Skeletal muscle cell (primary cell): ENCODE measurements around the gene SLC16A12.
A peak's percentile ranks its signal among the peaks of the same experiment; 100 is the strongest.

Experiments used
- DNase-seq: peaks from one replicate; pipeline ENCODE4 v3.0.0-alpha.2; 2010; ENCODE audit warnings: low read depth
- H3K4me3 ChIP-seq: 2 replicates; pipeline ENCODE4 v1.5.1; 2011; ENCODE audit warnings: low read depth, mild to moderate bottlenecking, control low read depth, low read length, moderate library complexity

SLC16A12 gene

DNA sequence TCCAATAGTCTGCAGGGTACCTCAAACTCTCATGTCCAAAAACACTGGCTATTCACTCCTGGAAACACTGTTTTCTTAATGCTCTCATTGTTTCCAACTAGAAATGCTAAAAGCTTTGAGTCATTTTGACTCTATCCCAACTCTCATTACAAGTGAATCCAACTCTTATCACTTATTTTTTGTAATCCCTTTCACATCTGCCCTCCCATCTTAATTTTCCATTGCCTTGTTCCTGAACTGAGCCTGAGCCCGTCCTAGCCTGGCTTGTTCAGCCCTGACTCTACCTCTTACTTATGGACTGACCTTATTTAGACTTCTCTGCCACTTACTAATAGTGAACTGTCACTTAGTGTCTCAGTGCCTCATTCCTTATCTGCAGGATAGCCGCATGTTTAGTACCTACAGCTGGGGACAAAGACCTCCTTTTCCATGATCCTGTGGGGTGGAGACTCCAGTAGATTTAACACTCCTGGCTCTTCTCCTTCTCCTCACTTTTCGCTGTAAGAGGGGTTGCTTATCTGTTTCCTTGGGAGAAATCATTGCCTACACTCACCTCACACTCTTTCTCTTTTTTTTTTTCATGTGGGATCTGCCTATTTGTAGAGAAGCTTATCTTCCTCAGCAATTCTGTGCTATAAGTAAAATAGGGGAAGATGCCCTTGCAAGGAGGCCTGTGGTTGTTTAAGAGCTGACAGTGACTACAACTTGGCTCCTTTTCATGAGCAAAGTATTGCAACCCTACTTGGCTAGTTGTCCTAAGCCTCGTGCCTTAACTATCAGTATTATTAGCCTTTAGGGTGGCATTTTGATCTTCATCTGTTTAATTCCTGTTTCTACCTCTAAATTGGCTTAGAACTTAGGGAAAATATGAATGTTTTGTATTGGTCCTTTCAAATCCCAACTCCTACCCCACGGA lies 56.4 kb downstream of the SLC16A12 start:
- peak; percentile 39 for DNase-seq
- no peak overlapping the region for H3K4me3 ChIP-seq

DNA sequence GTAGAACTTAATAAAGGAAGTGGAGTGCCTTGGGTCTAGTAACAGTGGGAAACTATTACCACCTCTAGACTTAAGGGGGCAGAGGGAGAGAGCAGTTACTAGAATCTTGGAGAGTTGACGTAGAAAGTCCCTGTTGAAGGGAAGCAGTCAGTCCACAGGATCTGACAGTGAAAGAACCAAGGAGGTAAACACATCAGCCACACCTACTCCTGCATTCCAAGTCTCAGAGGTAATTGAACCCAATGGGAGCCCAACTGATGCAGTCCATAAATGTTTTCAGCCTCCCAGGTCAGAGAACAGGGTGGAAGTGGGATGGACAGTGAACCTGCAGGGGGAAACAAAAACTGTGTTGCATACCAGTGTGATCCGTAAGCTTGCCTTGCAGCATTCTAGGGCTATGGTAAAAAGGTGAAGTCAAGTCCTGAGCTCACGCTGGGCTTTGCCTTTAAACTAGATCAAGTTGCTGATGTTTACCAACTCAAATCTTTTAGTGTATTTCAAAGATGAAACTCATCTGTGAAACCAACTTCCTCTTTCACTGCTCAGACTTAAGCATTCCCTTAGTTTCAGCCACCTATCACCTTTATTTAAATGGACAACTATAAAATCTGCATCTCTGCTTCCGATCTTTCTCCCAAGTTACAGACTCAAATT lies 57.2 kb downstream of the SLC16A12 start:
- H3K4me3 ChIP-seq, result no peak overlapping the region
- no peak for DNase-seq

DNA sequence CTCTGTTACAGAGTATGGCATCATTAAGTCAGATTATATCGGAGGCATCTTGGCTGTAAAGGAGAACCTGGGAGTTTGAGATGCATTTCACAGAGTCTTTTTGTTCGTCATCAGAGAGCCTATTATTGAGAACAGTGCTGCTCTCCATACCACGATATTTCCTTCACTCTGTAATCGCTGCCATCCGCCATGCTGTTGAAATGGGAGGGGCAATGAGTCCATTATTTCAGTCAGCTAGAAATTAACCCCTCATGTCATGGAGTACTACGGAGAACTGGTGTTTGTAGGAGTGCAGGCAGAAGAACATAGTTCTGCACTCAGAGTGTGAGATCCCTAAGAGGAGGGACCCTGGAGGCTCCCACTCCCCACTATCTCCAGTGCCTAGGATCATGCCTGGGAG lies 59.2 kb downstream of the SLC16A12 start:
- no peak for DNase-seq
- no peak overlapping the region for H3K4me3 ChIP-seq

DNA sequence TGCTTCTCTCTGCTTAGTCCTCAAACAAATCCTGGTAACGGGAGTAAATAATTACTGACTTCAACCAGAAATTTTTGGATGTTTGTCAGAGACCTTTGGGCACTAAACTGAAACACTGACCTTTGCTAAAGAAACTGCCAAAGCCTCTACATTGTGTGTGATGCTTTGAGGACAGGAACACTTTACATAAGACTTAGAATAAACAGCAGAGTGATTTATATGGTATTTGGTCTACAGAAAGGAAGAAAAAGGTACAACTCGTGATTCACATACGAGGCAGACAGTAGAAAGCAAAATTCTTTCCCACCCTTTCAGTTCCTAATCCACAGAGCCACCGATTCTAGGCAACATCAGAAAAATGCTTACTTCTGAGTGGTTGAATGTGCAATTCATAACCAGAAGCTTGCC lies 59.8 kb downstream of the SLC16A12 start:
- peak; percentile 47 for DNase-seq

DNA sequence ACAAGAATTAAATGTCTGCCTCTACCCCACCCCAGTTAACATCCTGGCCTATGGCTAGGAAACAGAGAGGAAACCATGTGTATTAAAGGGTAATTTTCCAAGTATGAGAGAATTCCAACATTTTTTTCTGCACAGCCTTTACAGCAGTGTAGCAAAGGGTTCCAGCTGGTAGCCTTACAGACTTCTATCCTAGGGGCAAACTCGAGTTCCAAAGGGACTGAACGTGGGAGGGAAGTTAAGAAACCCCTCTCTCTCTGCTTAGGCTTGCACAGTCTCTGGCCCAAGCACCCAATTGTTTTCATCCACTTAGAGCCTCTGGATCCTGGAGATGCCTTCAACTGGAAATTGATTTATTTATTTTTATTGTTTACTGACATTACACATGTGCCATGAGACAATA lies 60.3 kb downstream of the SLC16A12 start:
- no peak overlapping the region for H3K4me3 ChIP-seq

More for the DNA sequence above, 59.8 kb downstream of the SLC16A12 start:
- H3K4me3 ChIP-seq, result no peak overlapping the region

DNA sequence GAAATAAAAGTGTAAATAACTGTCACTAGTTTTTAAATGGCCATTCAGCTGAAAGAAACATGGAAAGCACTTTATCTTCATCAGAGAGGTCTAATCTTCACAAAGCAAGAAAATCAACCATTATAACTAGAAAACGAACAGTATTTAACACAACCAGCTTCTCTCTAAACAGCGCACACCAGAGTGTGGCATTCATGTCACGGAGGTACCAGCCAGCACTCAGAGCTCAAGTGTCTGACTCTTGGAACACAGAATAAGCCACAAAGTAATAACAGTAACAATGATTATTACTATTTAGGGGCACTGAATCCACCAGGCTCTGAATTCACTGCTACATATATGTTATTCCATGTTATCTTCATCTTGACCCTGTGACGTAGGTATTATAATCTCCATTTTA lies 60.9 kb downstream of the SLC16A12 start:
- no peak overlapping the region for H3K4me3 ChIP-seq

More for the DNA sequence above, 60.3 kb downstream of the SLC16A12 start:
- no peak for DNase-seq

DNA sequence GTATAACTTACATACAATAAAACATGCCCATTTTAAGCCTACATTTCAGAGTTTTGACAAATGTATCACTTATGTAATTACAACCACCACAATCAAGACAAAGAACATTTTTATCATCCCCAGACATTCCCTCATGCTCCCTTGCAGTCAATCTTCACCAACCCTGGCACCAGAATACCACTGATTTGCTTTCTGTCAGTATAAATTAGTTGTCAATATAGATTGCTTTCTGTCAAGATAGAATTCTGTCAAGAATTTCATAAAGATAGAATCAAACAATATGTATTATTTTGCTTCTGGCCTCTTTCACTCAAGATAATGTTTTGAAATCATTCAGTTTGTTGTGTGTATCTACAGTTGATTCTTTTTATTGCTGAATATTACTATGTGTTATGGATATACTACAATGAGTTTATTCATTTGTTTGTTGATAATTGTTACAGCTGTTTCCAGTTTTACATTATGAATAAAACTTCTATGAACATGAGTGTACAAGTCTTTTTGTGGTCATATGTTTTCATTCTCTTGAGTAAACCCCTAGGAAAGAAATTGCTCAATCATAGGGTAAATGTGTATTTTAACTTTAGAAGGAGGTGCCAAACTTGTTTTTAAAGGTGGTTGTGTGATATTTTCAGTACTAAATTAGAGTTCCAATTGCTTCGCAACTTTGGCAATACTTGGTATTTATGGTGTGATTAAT lies 64.1 kb downstream of the SLC16A12 start:
- DNase-seq, result no peak
- H3K4me3 ChIP-seq, result no peak overlapping the region

More for the DNA sequence above, 60.9 kb downstream of the SLC16A12 start:
- DNase-seq, result no peak

DNA sequence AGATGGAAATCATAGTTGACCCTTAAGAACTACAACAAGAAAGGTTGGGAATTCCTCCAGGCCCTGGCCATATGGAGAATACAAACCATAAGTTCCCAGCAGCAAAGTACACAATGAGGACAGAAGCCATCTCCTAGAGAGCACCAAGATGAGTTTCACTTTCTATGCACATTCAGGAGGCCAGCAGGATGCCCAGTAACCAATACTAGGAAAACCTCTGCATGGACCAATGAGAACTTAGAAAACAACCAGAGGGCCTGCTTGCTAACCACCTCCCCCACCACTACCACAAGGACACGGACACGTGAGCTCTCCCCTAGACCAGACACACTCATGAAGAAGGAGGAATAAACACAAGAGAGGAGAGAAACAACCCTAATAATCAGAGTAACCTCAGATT lies 64.8 kb downstream of the SLC16A12 start:
- DNase-seq, result no peak

DNA sequence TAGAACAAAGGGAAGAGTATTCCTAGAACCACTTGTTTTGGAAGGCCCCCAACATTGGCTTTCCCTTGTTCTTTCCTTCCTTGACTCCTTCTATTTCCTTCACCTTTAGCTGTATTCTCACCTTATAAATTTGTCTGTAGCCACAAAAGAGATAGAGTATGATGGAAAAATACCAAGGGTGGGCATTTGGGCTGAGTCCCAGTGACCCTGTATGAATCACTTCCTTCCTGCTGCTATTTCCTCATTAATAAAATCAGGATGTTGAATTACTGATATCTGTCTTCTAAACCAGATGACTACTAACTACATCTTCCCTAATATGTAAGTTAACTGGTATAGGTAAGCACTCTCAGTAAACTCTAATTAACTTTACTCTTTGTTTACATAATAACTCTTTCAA lies 65.9 kb downstream of the SLC16A12 start:
- no peak for DNase-seq
- no peak overlapping the region for H3K4me3 ChIP-seq

More for the DNA sequence above, 64.8 kb downstream of the SLC16A12 start:
- H3K4me3 ChIP-seq, result no peak overlapping the region

DNA sequence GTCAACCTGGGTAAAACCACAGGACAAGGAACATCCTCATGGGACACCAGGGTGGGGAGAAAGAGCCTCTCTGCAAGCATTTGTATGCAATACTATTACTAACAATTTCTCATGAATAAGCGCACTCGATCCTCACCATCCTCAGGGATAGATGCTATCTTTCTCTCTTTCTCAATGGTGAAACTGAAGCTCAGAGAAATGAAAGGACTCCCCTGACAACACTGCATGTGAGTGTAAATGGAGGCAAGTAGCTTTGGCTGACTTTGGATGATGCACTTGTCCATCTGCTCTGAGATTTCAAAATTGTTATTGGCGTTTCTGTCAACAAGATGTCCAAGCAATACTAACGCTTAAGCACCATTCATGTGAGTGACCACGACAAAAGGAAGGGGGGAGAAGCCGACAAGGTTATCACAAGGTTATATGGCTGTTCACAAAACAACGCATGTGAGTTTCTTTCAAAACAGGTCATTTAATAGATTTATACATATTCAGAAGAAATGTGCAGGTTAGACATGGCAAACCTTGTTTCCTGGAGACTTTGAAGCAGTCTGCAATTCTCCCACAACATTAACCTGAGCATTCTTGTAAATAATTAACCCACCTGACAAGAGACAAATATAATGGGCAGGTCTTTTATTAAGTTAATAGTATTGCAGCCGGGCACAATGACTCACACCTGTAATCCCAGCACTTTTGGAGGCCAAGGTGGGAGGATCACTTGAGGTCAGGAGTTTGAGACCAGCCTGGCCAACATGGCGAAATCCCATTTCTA lies 67.0 kb downstream of the SLC16A12 start:
- DNase-seq, result no peak
- no peak overlapping the region for H3K4me3 ChIP-seq

DNA sequence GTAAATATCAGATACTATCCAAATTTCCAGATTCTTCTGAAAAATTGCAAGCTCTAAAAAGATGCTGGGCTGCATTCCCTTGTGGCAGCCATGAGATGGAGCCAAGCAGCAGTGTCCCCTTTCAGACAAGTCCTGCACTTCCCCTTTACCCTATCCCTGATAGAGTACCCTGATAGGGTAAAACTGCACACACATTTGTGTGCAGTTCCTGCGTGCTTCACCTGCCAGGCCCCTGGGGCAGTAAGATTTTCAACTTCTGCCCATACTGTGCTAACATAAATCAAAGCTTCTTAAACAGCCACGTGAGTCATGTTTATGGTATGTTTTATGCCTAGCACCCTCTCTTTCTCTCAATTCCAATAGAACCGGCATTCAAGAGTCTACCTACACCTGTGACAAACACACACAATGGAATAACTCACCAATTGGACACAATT lies 68.8 kb downstream of the SLC16A12 start:
- H3K4me3 ChIP-seq, result no peak overlapping the region
- no peak for DNase-seq

DNA sequence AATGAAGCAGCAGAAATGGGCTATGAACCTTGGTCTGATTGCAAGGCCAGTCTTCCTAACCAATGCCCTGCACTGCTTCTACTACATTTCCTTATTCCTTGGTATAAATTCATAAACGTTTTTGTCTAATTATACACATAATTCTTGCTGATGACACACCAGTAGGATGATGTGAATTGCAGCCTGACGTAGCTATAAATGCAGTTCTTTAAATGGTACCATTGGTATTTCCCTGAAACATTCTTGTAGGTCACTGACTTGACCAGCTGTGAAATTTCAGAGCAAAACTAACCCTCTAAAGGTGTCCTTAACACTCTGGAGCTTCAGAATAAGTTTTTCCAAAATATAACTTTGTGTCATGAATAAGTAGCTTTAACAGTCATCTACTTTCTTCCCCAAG lies 70.2 kb downstream of the SLC16A12 start:
- no peak for DNase-seq
- no peak overlapping the region for H3K4me3 ChIP-seq

DNA sequence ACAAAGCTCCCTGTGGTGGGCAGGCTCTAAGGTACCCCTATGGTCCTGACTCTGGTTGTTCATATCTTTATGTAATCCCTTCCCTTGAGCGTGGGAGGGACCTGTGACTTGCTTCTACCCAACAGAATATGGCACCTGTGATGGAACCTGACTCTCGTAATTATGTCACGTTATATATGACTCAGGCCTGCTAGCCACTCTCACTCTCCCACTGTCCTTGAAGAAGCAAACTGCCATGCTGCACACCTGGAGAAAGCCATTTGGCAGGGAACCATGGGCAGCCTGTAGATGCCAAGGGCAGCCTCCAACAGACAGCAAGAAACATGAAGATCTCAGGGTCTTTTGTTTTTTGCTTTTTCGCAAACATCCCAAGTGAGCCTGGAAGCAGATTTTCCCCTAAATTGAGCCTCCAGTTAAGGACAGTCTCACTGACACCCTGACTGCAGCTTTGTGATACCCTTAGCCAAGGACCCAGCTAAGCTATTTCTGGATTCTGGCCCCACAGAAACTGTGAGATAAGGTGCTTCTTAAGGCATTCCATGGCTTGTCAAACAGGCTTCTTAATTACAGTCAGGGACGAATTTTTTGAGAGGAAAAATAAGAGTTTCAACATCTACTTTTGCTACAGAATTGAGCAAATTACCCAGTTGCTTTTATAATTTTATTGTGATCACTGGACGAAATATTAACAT lies 71.4 kb downstream of the SLC16A12 start:
- H3K4me3 ChIP-seq, result no peak overlapping the region
- no peak for DNase-seq

DNA sequence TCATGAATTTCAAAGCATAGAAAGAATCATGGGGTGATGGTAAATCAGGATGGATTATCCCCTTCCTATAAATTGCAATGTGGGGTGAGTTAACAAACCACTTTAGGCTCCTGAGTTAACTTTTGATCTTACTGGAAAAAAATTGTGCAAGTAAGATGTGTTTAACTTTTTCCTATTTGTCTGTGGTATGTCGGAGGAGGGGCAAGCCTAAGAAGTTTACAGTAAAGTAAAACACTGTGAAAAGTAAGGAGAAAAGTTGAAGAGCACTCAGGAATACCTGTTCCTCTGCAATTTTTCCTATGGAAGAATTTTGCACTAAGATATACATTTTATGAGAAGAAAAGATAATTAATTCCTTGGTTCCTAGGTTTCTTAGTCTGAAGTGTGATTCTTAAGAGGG lies 76.6 kb downstream of the SLC16A12 start:
- no peak overlapping the region for H3K4me3 ChIP-seq
- DNase-seq, result no peak

DNA sequence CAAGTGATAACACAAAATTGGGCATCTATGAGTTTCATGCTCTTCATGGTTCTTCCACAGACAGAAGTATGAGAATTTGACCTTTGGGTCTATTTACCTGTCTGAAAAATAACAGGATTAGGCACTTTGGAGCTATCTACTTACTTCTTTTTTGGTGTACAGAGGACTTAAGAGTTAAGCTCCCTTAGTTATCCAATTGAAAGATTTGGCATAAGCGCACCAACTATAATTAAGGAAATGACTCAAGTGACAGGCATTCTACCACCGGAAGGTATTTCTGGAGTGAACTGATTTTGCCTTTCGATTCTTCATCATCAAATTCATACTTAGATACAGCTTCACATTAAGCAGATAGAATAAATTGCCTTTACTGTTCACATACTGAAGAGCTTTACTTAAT lies 77.1 kb downstream of the SLC16A12 start:
- no peak overlapping the region for H3K4me3 ChIP-seq
- no peak for DNase-seq

DNA sequence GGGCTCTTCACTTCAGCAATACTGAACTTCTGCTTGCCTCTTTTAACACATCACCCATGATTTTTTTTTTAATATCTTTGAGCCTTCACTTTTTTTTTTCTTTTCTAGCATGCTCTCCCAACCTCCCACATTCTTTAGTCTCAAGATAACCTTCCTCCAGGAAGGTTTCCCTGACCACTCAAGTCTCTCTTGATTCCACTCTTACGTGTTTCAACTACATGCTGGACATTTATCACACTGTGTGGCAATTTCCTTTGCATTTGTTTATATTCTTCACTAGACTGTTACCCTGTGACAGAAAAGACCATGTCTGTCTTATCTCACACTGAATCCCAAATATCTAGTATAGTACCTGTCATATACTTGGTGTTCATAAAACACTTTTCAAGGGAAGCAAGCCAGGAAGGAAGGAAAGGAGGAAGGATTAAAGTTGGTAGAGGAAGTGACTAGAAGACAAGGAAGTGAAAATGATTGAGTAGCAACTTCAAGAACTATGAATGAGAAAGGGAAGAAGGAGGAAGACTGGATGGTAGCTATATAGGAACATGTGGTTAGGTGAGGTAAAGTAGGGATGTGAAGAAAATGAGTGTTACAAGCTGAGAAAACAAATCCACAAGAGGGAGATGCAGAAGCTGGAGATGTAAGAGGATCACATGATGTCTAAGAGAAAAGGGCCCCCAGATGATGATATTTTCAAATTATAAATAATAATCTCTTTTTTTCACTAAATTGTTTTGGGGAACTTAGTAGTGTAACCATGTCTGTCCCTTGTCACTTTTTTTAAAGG lies 80.6 kb downstream of the SLC16A12 start:
- H3K4me3 ChIP-seq, result no peak overlapping the region
- no peak for DNase-seq

DNA sequence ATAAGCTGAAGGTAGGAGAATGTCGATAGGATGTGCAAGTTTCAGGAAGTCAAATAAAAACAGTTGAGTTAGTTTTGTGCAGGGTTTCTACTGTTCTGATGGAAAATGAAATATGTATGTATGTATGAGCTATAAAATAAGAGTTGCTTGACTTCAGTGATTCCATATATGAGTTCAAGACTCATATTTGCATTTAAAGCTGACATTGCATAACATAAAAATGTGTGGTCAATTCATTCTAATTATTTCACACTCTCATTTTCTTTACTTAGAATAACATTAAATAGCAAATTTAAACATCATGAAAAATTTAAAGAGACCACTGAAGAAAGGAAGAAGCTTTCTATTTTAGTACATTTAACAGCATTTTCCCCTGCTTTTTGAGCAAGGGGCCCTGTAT lies 83.2 kb downstream of the SLC16A12 start:
- H3K4me3 ChIP-seq, result no peak overlapping the region
- DNase-seq, result no peak

DNA sequence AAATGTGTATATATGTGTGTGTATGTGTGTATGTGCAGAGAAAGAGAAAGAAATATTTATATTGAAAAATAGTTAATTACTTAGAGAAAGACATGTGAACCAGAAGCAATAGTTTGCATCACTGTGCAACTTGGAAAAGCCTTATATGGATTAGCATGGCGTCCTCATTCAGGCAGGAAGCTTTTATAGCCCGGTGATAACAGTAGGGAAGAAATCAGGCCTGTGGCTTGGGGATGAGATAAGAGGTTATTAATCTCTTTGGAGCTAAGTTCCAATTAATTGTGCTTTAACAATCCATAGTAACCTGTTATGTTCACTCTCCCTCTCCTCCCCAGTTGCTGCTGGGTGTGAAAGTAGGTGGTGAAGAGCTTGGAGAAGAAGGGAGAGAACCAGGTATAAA lies 84.5 kb downstream of the SLC16A12 start:
- no peak for DNase-seq

More for the DNA sequence above, 84.5 kb downstream of the SLC16A12 start:
- no peak overlapping the region for H3K4me3 ChIP-seq
